GM12872 (cell line): ENCODE measurements around the gene SECTM1.

Experiments used
- CTCF ChIP-seq: IDR thresholded peaks from 3 replicates; pipeline ENCODE4 v1.5.1; 2011; ENCODE audit warnings: low read depth, mild to moderate bottlenecking, low read length, moderate library complexity; ENCODE audit not compliant: insufficient read depth

The SECTM1 gene

GRCh38 chr17:82303944-82304808, 29.4 kb downstream of the SECTM1 start:
- TF ChIP-seq CTCF, result no peak

GRCh38 chr17:82302991-82303943, 30.3 kb downstream of the SECTM1 start:
- no peak for TF ChIP-seq CTCF

- TF ChIP-seq CTCF, result no peak
Measured at GRCh38 chr17:82302568-82302963, 31.0 kb downstream of the SECTM1 start.

- no peak for TF ChIP-seq CTCF
Measured at GRCh38 chr17:82301916-82302567, 31.5 kb downstream of the SECTM1 start.

- TF ChIP-seq CTCF, result no peak
Measured at GRCh38 chr17:82301300-82301915, 32.2 kb downstream of the SECTM1 start.

GRCh38 chr17:82300707-82301270, 32.8 kb downstream of the SECTM1 start:
- TF ChIP-seq CTCF, result peak; percentile 78
